ENCODE results near the gene PTPRU.

- TF ChIP-seq, protein P1, sequence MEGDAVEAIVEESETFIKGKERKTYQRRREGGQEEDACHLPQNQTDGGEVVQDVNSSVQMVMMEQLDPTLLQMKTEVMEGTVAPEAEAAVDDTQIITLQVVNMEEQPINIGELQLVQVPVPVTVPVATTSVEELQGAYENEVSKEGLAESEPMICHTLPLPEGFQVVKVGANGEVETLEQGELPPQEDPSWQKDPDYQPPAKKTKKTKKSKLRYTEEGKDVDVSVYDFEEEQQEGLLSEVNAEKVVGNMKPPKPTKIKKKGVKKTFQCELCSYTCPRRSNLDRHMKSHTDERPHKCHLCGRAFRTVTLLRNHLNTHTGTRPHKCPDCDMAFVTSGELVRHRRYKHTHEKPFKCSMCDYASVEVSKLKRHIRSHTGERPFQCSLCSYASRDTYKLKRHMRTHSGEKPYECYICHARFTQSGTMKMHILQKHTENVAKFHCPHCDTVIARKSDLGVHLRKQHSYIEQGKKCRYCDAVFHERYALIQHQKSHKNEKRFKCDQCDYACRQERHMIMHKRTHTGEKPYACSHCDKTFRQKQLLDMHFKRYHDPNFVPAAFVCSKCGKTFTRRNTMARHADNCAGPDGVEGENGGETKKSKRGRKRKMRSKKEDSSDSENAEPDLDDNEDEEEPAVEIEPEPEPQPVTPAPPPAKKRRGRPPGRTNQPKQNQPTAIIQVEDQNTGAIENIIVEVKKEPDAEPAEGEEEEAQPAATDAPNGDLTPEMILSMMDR (IDR thresholded peaks at IDR 0.05): no peak
- no peak for TF ChIP-seq POLR2AphosphoS5 (IDR thresholded peaks at IDR 0.05; ENCODE audit: low read depth, low read length)
These were observed 108.0 kb downstream of the PTPRU start for GRCh38 chr1:29344336-29344735.
